ENCODE data around the gene AFF1. TPM values are rescaled to one million over a fixed set of nuclear protein-coding genes. Genes with fewer than 3 reads are reported as not detected.

AFF1 gene
- total and polyA plus RNA-seq, 2 experiments from 2014 or later = 31.9 to 38.7 TPM

DNA sequence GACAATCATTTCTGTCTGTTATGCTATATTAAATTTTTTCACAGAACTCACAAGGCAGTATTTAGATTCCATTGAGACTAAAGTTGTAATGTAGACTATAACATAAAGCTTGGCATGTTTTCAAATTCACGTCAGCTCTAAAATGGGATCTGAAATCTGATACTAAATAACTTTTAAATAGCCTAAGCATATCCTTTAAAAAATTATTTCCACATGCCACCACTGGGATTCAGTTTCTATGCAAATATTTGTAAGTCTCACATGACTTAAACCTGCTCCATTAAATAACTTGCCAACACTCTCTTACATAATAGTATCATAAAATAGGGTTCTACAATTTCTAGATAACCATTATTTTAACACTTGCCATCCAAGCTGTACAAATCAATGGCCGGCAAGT is 253.2 kb downstream of the AFF1 start:
- Histone ChIP-seq H3K4me2 (no peak overlapping the region), H3K9me2 (replicated peaks; ENCODE audit: insufficient read depth) (no peaks in the 10 kb centered on the region), H3K27me3 (no peaks in the 10 kb centered on the region), H3K9me3 (ENCODE audit: low read depth) (no peaks in the 10 kb centered on the region), H3K4me3 (no peak overlapping the region), H3K4me1 (ENCODE audit: insufficient read depth) (no peaks in the 10 kb centered on the region), H4K20me1 (ENCODE audit: insufficient read depth, poor library complexity, severe bottlenecking) (no peaks in the 10 kb centered on the region), H3K27ac (no peak overlapping the region), H3K36me3 (replicated peaks; ENCODE audit: insufficient read depth, low read depth) (no peaks in the 10 kb centered on the region), H3K79me2 (peaks cover 7% of the 10 kb centered on the region), H2AFZ (no peak overlapping the region)
- DNase-seq (ENCODE audit: low spot score) = no peak
- 71% methylated on average over 2 of the region's 2 CpGs for WGBS (ENCODE audit: low lambda C conversion rate, missing lambda C conversion rate)
- TF ChIP-seq EZH2 (IDR thresholded peaks at IDR 0.05; ENCODE audit: borderline replicate concordance) = no peak
- TF ChIP-seq, protein P1, sequence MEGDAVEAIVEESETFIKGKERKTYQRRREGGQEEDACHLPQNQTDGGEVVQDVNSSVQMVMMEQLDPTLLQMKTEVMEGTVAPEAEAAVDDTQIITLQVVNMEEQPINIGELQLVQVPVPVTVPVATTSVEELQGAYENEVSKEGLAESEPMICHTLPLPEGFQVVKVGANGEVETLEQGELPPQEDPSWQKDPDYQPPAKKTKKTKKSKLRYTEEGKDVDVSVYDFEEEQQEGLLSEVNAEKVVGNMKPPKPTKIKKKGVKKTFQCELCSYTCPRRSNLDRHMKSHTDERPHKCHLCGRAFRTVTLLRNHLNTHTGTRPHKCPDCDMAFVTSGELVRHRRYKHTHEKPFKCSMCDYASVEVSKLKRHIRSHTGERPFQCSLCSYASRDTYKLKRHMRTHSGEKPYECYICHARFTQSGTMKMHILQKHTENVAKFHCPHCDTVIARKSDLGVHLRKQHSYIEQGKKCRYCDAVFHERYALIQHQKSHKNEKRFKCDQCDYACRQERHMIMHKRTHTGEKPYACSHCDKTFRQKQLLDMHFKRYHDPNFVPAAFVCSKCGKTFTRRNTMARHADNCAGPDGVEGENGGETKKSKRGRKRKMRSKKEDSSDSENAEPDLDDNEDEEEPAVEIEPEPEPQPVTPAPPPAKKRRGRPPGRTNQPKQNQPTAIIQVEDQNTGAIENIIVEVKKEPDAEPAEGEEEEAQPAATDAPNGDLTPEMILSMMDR (IDR thresholded peaks at IDR 0.05; ENCODE audit: poor library complexity) = no peak
- TF ChIP-seq EZH2phosphoT487 (IDR thresholded peaks at IDR 0.05; ENCODE audit: low read depth, severe bottlenecking, unreplicated experiment) = no peak

DNA sequence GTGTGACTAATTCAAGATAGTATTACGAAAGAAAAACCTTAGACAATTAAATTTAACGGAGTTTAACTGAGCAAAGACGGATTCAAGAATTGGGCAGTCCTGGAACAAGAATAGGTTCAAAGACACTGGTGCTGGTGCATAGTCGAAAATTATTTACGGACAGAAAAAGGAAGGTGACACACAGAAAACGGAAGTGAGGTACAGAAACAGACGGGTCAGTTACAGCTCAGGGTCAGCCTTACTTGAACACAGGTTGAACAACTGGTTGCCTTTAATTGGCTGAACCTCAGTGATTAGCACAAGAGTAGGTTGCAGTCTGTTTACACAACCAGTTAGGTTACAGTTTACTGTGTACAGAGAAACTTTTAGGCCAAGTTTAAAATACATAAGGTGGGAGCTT is 254.1 kb downstream of the AFF1 start:
- no peaks in the 10 kb centered on the region for H4K20me1 ChIP-seq (ENCODE audit: insufficient read depth, poor library complexity, severe bottlenecking)
- no peak overlapping the region for H3K4me3 ChIP-seq
- H2AFZ ChIP-seq = no peak overlapping the region
- no peak for DNase-seq (ENCODE audit: low spot score)
- TF ChIP-seq EZH2phosphoT487 (IDR thresholded peaks at IDR 0.05; ENCODE audit: low read depth, severe bottlenecking, unreplicated experiment) = no peak
- TF ChIP-seq, protein P1 (IDR thresholded peaks at IDR 0.05; ENCODE audit: poor library complexity) = no peak
- no peak for TF ChIP-seq EZH2 (IDR thresholded peaks at IDR 0.05; ENCODE audit: borderline replicate concordance)
- peaks cover 9% of the 10 kb centered on the region for H3K79me2 ChIP-seq
- H3K9me3 ChIP-seq (ENCODE audit: low read depth) = no peaks in the 10 kb centered on the region
- H3K4me1 ChIP-seq (ENCODE audit: insufficient read depth) = no peaks in the 10 kb centered on the region
- H3K27ac ChIP-seq = no peak overlapping the region
- 89% methylated on average over 7 of the region's 7 CpGs for WGBS (ENCODE audit: low lambda C conversion rate, missing lambda C conversion rate)
- no peaks in the 10 kb centered on the region for H3K9me2 ChIP-seq (replicated peaks; ENCODE audit: insufficient read depth)
- no peaks in the 10 kb centered on the region for H3K27me3 ChIP-seq
- no peak overlapping the region for H3K4me2 ChIP-seq
- no peaks in the 10 kb centered on the region for H3K36me3 ChIP-seq (replicated peaks; ENCODE audit: insufficient read depth, low read depth)

Other genes starting within 250 kb of the AFF1 start
- gene SLC10A6, start 85.6 kb upstream of the AFF1 start, total RNA-seq = 0.10 and 0.24 TPM in 2 replicates
- gene SLC10A6, start 85.6 kb upstream of the AFF1 start, polyA plus RNA-seq = not detected in 2 replicates
- 1.2 and 1.3 TPM in 2 replicates for gene C4orf36, start 42.6 kb upstream of the AFF1 start, total RNA-seq
- gene C4orf36, start 42.6 kb upstream of the AFF1 start, polyA plus RNA-seq = 2.0 and 2.3 TPM in 2 replicates